ENCODE data around the gene IRX4.

IRX4 gene

GRCh38 chr5:1896602-1897376, 14.1 kb upstream of the IRX4 start:
- TF ChIP-seq CTCF (conservative IDR thresholded peaks at IDR 0.05; ENCODE audit: low read length) = no peak
- no peak for DNase-seq (ENCODE audit: low read depth)
- no peak overlapping the region for H3K4me3 ChIP-seq (ENCODE audit: low read length)

GRCh38 chr5:1895739-1896420, 13.2 kb upstream of the IRX4 start:
- H3K4me3 ChIP-seq (ENCODE audit: low read length) = no peak overlapping the region
- no peak for DNase-seq (ENCODE audit: low read depth)
- TF ChIP-seq CTCF (conservative IDR thresholded peaks at IDR 0.05; ENCODE audit: low read length) = no peak

- H3K4me3 ChIP-seq (ENCODE audit: low read length) = no peak overlapping the region
- DNase-seq (ENCODE audit: low read depth) = no peak
- TF ChIP-seq CTCF (conservative IDR thresholded peaks at IDR 0.05; ENCODE audit: low read length) = no peak
Measured at GRCh38 chr5:1894243-1894642, 11.5 kb upstream of the IRX4 start.

GRCh38 chr5:1893754-1894153, 11.0 kb upstream of the IRX4 start:
- TF ChIP-seq CTCF (conservative IDR thresholded peaks at IDR 0.05; ENCODE audit: low read length) = no peak
- DNase-seq (ENCODE audit: low read depth) = no peak
- no peak overlapping the region for H3K4me3 ChIP-seq (ENCODE audit: low read length)

GRCh38 chr5:1892685-1893445, 10.1 kb upstream of the IRX4 start:
- no peak for TF ChIP-seq CTCF (conservative IDR thresholded peaks at IDR 0.05; ENCODE audit: low read length)
- DNase-seq (ENCODE audit: low read depth) = no peak
- no peak overlapping the region for H3K4me3 ChIP-seq (ENCODE audit: low read length)

GRCh38 chr5:1892211-1892610, 9.5 kb upstream of the IRX4 start:
- TF ChIP-seq CTCF (conservative IDR thresholded peaks at IDR 0.05; ENCODE audit: low read length) = no peak
- no peak for DNase-seq (ENCODE audit: low read depth)
- no peak overlapping the region for H3K4me3 ChIP-seq (ENCODE audit: low read length)

All from AG10803 (cell line).